GM18907 (cell line): ENCODE measurements around the gene GPM6B.
A peak's percentile ranks its signal among the peaks of the same experiment; 100 is the strongest.

Source experiments
- ATAC-seq: cut with Tn5 transposase; IDR thresholded peaks from one replicate; pipeline ENCODE4 v1.9.1; 2021; ENCODE audit warnings: mild to moderate bottlenecking, moderate library complexity; ENCODE audit not compliant: unreplicated experiment

GPM6B gene, protein sequence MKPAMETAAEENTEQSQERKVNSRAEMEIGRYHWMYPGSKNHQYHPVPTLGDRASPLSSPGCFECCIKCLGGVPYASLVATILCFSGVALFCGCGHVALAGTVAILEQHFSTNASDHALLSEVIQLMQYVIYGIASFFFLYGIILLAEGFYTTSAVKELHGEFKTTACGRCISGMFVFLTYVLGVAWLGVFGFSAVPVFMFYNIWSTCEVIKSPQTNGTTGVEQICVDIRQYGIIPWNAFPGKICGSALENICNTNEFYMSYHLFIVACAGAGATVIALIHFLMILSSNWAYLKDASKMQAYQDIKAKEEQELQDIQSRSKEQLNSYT

DNA sequence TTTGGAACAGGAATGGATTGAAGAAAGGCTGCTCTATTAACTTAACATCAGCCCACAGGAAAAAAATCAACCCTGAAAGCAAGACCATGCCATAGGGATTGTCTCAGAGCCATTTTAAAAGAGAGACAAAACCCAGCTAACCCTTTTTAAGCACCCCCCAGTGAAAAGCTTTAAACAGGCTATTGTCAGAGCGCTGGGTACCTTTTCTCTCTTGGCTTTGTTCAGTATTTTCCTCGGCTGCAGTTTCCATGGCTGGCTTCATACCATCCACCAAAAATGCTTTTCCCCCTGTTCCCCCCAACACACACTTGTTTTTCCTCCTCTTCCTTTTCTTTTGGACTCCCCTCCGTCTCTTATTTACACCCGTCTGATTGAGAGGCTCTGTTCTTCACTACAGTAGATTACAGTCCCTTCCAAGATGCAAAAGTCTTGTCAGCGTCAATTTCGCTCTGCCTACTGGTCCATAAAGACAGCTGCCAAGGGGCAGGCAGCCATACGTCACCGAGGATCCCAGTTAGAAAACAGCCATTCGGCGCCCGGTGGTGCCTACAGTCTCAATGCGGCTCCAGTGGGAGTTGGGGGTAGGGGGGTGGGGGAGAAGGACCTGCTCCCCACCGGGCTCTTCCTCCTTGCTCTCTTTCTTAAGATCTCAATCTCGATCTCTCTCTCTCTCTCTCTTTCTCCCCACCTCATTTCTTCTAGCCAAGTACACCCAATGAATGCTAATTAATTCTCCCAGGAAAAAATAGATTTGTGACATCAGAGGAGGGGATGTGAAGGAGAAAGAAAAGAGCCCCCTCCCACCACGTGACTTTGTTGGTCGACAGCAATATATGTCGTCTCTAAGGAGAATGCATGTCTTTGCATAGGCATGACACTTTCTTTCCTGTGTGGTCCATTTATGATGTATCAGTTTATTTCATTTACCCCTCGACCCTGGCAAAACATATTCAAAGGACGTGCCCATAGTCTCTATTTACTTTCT is at the start of gene GPM6B:
Gene GPM6B (minus strand): TSS at position 451 of the 985 bp plus-strand sequence. CDS start 189 bp downstream, at position 262.
- ATAC-seq, result no peak

DNA sequence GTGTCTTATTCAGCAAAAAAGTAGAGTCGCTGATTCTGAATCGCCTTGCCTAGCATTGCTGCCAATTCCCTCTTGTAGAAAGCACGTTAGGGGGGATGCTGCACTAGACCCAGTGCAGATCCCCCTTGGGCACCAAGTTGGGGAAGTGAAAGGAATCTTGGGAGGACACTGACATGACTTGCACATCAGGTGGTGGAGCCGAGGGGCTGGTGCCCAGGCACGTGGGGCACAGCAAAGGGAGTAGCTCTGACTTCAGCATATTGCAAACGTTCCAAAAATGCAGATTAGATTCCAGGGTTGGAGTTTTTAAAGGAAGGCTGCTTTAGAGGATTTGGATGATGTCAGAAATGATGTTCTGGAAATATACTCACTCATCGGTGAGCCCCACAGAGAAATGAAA is 47.4 kb upstream of the GPM6B start:
- no peak for ATAC-seq

DNA sequence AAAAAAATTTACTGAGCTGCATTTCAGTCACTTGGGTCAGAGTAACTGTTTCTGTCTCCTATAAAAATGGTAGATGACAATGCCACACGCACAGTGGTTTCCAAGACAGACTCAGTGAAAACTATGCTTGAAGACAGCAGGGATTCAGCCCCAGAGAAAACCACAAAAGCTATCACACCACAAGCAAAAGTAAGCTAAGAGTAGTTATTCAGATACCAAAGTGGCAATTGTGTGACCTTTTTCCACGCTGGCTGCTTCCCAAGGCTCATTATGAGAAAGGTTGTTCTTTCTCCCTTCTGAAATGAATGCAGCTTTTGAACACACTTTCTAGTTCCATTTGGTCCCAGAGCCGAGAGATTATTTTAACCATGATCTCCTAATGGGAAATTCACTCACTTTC is 46.4 kb upstream of the GPM6B start:
- no peak for ATAC-seq

DNA sequence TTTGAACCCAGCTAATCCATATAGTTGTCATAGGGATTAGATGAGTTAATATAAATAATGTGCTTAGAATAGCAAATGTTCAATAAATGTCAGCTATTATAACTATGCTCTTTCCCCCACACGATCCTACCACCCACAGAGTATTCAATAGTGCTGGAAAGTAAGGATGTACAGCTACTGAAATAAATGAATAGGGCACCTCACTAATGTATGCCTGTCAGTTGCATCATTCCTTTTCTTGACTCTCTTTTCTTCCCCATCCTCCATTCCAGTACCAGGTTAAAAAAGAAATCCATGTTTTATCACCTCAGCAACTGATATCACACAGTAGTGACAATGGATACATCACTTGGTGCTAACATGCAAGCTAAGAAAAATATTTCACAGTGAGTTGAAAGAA is 42.8 kb upstream of the GPM6B start:
- ATAC-seq, result no peak

- ATAC-seq, result no peak
These were observed 40.9 kb upstream of the GPM6B start for GRCh38 chrX:13857804-13858203.

DNA sequence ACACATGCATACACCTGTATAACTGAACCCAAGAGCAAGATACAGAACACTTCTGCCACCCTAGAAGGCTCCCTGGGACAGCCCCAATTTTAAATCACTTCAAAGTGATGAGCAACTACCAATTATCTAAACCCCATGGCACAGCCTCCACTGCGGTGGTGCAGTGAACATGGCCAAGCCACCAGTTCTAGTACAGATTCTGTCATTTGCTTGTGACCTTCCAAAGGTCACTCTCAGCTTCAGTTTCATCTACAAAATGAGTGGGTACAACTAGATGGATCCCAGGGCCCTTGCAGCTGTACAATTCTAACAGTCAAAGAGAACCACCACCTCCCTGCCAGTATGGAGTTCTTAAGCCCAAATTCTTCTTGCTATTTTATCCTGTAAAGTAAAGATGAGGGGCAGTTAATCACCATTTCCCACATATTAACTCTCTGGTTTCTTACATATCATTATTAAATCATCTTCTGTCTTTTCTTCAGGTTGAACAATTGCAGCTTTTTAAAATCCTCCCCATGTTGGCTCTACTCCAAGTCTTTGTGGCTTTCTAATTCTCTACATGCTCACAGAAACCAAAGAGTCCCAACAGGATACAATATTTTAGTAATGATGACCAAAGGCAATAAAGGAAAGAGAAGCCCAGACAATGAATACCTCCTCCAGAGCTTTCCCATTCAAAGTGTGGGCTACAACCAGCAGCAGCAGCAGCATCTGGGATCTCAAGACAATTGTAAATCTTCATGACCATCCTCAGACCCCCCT is 39.0 kb upstream of the GPM6B start:
- ATAC-seq, result no peak

DNA sequence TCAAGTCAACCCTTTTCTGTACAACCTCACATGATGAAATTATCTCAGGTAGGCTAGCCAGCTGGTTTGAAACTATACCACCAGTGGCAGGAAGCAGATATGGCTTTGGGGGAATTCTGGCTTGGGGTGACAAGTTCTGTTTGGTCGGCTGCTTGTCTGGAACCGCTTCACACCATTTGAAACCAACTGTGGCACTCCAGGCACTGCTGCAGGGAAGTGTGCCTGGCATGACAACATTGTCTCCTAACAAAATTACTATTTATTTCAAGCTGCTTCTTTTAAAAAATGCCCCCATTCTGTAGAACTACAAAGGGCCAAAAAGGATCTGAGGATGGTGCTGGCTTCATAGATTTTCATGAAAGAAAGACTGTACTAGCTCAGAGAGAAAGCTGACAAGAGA is 37.1 kb upstream of the GPM6B start:
- no peak for ATAC-seq

DNA sequence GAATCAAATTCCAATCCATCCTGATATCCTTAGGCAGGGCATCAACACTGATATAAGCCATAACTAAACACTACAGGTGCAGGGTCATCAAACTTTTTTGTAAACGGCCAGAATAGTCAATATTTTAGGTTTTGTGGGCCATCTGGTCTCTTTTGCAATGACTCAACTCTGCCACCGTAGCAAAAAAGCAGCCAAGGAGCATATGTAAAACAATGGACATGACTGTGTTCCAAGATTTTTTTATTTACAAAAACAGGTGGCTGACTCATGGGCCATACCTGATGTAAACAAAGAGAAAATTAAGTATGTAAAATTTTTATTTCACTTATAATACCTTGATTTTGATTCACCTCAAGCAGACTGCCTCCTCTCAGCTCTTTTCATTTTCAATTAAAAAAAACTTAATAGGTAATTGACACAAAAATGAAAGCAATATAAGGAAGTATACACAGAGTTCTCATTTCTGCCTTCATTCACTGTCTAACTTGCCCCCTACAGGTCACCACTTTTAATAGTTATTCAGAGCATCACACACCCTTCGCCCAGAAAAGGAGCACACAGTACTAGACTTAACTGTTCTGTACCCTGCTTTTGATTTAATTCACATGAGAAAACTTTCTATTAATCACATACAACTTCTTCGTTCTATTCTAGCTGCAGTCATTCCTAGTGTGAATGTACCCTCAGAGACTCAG is 35.3 kb upstream of the GPM6B start:
- ATAC-seq, result peak; percentile 77

DNA sequence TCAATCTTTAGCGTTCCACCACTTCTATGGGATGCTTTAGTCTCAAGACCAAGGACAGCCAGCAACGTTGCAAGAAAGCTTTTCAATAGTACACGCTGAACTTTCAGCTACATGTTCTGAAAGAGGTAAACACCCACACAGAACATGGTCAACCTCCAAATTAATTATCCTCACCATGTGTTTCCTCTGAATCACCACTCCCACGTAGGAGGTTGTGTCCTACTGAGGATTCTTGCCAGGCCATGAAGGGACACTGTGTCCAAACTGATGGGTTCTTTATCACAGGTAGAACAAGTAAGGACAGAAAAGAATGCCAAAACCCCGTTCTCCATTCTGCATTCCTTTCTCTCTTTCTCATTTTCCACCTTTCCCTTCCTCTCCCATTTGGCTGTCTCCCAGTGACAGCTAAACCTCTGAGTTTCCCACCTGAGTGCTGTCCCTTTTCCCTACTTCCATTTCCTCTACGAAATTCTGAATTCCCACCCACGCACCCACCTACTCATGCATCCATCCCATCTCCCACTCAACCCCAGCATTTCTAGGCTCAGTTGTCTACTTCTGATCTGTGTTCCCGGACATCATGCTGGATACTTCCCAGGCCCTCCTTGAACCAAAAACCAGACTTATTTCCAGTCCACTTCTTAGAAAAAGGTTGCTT is 29.0 kb upstream of the GPM6B start:
- ATAC-seq, result no peak

DNA sequence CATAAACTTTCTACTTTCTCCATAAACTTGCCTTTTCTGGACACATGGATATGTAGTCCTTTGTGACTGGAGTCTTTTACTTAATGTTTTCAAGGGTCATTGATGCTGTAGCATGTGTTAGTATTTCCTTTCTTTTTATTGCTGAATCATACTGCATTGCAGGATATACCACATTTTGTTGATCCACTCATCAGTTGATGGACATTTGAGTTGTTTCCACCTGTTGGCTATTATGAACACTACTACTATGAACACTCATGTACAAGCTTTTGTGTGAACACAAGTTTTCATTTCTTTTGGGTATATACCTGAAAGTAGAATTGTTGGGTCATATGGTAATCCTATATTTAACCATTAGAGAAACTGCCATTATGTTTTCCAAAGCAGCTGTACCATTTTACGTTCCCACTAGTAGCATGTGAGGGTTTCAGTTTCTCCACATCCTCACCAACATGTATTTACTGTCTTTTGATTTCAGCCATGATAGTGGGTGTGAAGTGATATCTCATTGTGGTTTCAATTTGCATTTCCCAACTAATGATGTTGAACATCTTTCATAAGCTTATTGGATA is 26.3 kb upstream of the GPM6B start:
- no peak for ATAC-seq

- no peak for ATAC-seq
These were observed 23.2 kb upstream of the GPM6B start for GRCh38 chrX:13840121-13840520.

GRCh38 chrX:13837290-13837745 is 20.4 kb upstream of the GPM6B start:
- no peak for ATAC-seq

DNA sequence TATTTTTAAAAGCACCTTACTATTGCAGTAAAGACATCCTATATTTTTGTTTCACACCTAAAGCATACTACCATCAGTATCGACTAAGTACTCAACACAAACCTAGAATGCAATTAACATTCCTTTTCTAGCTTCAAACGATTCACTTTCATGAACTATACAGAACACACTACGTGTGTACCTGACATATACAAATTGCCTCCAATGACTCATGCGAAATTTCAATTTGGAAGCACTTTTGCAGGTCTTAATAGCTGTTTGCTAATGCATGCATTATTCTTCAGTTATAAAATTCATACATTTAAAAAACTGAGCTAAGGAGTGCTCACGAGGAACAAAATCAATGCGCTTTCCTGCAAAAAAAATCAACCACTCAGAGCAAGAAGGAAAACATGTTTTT is 19.7 kb upstream of the GPM6B start:
- ATAC-seq, result no peak

DNA sequence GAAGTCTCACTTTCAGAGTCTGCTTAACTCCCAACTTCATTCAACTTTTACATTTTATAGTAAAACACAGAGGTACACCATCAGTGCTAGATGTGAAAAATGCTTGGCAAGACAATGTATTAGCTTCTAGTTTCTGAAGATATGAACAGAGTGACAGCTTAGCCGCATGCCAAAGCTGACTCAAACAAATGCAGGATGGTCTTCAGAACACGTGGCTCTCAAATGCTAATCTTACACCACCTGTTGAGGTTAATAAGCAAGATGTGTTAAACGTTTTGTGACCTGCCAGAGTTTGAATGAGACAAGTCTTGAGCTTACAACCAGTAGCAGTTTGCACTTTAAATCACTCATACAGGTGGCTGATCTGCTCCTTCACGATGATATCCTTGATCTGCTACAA is 18.9 kb upstream of the GPM6B start:
- ATAC-seq, result no peak

DNA sequence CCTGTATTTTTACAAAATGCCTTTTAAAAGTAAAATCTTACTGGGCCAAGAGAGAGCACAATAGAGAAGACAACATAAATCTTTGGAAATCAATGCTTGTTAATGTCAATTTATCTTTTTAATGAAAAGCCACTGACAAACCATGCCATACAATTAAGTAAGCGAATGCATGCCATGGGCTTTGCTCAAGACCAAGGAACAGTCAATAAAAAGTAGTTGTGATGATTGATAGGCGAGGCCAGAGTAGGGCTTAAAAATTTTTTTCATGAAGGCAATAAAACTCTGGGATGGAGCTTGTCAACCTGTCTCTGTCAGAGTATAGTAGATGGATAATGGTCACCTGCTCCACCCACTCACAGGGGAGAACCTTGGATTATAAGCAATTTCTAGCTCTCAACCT is 17.5 kb upstream of the GPM6B start:
- no peak for ATAC-seq

DNA sequence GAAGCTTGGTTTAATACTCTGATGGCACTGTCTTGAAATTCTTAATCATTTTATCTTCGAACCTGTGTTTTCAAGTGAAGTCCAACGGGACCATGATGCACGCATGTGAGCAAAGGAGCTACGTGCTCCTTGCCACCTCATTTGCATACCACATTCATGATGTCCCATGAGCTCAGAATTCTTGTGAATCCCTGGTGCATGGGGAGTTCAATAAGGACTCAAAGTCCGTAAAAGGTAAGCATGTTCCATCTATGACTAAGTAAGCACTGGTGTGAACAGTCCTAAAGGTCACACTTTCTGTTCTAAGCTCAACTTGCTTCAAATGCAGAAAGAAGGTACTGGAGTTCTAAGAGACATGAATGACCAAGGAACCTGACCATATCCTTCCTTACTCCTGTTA is 13.1 kb upstream of the GPM6B start:
- no peak for ATAC-seq

DNA sequence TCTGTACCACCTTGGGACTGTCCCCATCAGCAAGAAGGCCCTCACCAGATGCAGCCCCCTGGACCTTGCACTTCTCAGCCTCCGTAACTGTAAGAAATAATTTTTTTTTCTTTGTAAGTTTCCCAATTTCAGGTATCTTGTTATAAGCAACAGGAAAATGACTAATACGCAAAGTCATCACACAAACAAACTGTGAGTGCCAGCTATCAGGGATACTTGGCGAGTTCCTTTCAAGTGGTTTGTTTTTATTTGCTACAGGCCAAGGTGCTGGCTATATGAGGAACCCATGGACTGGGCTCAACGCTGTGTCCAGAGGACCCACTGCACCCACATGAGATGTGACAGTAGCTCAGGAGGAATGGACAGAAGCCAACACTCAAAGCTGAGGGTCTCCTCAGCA is 11.5 kb upstream of the GPM6B start:
- no peak for ATAC-seq

GRCh38 chrX:13827298-13828090 is 10.6 kb upstream of the GPM6B start:
- no peak for ATAC-seq

DNA sequence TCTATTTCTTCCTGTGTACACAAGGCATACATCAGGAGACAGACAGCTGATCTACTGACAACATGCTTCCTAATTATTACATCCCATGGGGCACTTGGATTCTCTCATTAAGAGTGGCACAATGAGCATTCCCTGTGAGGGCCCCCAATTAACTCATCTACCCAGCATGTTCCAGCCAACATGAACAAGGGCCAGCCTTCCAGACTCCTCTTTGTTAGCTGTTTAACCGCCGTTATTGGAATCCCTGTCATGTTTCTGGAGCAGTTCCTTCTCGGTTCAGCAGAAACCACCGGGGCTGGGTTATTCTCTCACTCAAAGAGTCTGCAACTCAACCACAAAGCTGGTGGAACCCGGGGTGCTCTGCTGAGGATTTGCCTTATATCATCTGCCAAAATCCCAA is 9.9 kb upstream of the GPM6B start:
- ATAC-seq, result no peak
